Aorta (tissue), 5 donors: Measurements from ENCODE around the gene AKAP5. TPM values are rescaled to one million over a fixed set of nuclear protein-coding genes. Genes with fewer than 3 reads are reported as not detected.
A peak's percentile ranks its signal among the peaks of the same experiment; 100 is the strongest.

Source experiments
- ATAC-seq: fragments of 200-7000 bp; cut with Tn5 transposase; one replicate; pipeline ENCODE4 v1.9.1; 2022; ENCODE audit warnings: moderate library complexity; ENCODE audit not compliant: low FRiP score
- DNase-seq, 2 donors: peaks; one replicate each; pipeline ENCODE4 v3.0.0-alpha.2; 2020
- H3K27ac ChIP-seq, 2 donors: one replicate each; pipeline ENCODE4 v1.5.1; 2013; ENCODE audit warnings: low read length in 2 of 2, mild to moderate bottlenecking in 2 of 2, moderate library complexity in 2 of 2, control low read depth in 1 of 2, inconsistent platforms in 1 of 2, low read depth in 1 of 2
- H3K27me3 ChIP-seq, 2 donors: one replicate each; pipeline ENCODE4 v1.6.1; 2013; ENCODE audit warnings: control low read depth in 1 of 2, low read length in 1 of 2, mild to moderate bottlenecking in 1 of 2, moderate library complexity in 1 of 2; ENCODE audit not compliant: insufficient read depth in 2 of 2, control insufficient read depth in 1 of 2
- H3K36me3 ChIP-seq, 2 donors: one replicate each; pipeline ENCODE4 v1.6.1; 2013; ENCODE audit warnings: control low read depth in 1 of 2, low read length in 1 of 2, mild to moderate bottlenecking in 1 of 2; ENCODE audit not compliant: insufficient read depth in 2 of 2, control insufficient read depth in 1 of 2
- H3K4me1 ChIP-seq, 2 donors: one replicate each; pipeline ENCODE4 v1.6.1; 2013; ENCODE audit warnings: low read length in 2 of 2, control low read depth in 1 of 2, mild to moderate bottlenecking in 1 of 2, moderate library complexity in 1 of 2; ENCODE audit not compliant: insufficient read depth in 2 of 2, control insufficient read depth in 1 of 2
- H3K4me3 ChIP-seq, 2 donors: one replicate each; pipeline ENCODE4 v1.5.1; 2013; ENCODE audit warnings: low read length in 2 of 2, control low read depth in 1 of 2, mild to moderate bottlenecking in 1 of 2
- H3K9me3 ChIP-seq: one replicate; pipeline ENCODE4 v1.6.1; 2013; ENCODE audit warnings: mild to moderate bottlenecking, low read length; ENCODE audit not compliant: control insufficient read depth
- WGBS, 2 donors: extraction: QIAGEN DNeasy Blood & Tissue Kit; methylation state at CpG; one replicate each; pipeline ENCODE4 v1.1.7; 2013; 5-methylcytosine and 5-hydroxymethylcytosine counted together
- intact Hi-C, 2 donors: fragments of 100-400 bp; cut with DNase I; formaldehyde crosslinking; loops; one replicate each; pipeline versions ENCODE4 v1.14.2 to v1.15.0; 2022
- polyA plus RNA-seq, 2 donors: library from polyadenylated mRNA; stranded (reverse); fragments of 200-250 nt; gene quantifications; one replicate each; pipeline ENCODE4 v1.2.3, GENCODE V29; 2013
- total RNA-seq, 2 donors: library from RNA; stranded (reverse); fragmentation: NEBNext Ultra II Directional; extraction: Animal tissue kit (Norgen Biotek cat#: 25700); gene quantifications; one replicate each; pipeline ENCODE4 v1.2.1, GENCODE V29; 2021
- donor health status: healthy with polysubstance abuse.
- donor health status: Bipolar disorder and iron deficiency.
- donor health status: DM: no; HTN: no; CAD: no.
- donor health status: DM: no; HTN: no; CAD: no.
- donor health status: DM: yes; HTN: yes; CAD: no.

AKAP5 gene
- total and polyA plus RNA-seq, 4 donors = 1.1 to 2.9 (median 2.1) TPM

GRCh38 chr14:64465831-64466554 lies 694 bp downstream of the AKAP5 start:
- peak overlapping the region; percentile 93 to 96 for H3K4me3 ChIP-seq
- intact Hi-C loops = loop anchor here in 1 of 2 donors (2.0 kb wide), 1 partner anchor 127 kb away; no protein-coding TSS in a partner anchor
- peaks cover 0 to 1% of the 10 kb centered on the region in 2 donors for H3K4me1 ChIP-seq
- DNase-seq (no peak), ATAC-seq (peak; percentile 33)
- H3K27ac ChIP-seq = peak overlapping the region; percentile 67 to 78
- 5% methylated on average over 15 of the region's 15 CpGs for WGBS, 2 donors
- H3K36me3 ChIP-seq = no peaks in the 10 kb centered on the region
- H3K9me3 ChIP-seq = no peaks in the 10 kb centered on the region
- H3K27me3 ChIP-seq = no peaks in the 10 kb centered on the region

- intact Hi-C loops = loop anchor here in 1 of 2 donors (2.0 kb wide), 1 partner anchor 128 kb away; no protein-coding TSS in a partner anchor
- ATAC-seq (no peak), DNase-seq (no peak)
- Histone ChIP-seq H3K4me3 (no peak overlapping the region), H3K4me1 (peaks cover 0 to 1% of the 10 kb centered on the region in 2 donors), H3K27ac (no peak overlapping the region), H3K36me3 (no peaks in the 10 kb centered on the region), H3K27me3 (no peaks in the 10 kb centered on the region), H3K9me3 (no peaks in the 10 kb centered on the region)
- WGBS, 2 donors = 64% methylated on average over 3 of the region's 3 CpGs
These were observed 1.8 kb downstream of the AKAP5 start for GRCh38 chr14:64467101-64467500.

- Histone ChIP-seq H3K9me3 (no peaks in the 10 kb centered on the region), H3K4me3 (no peak overlapping the region), H3K36me3 (no peaks in the 10 kb centered on the region), H3K4me1 (peaks cover 0 to 1% of the 10 kb centered on the region in 2 donors), H3K27me3 (no peaks in the 10 kb centered on the region), H3K27ac (no peak overlapping the region)
- ATAC-seq (no peak), DNase-seq (no peak)
- intact Hi-C loops = loop anchor here in 1 of 2 donors (2.0 kb wide), 1 partner anchor 129 kb away; no protein-coding TSS in a partner anchor
These were observed 2.3 kb downstream of the AKAP5 start for GRCh38 chr14:64467566-64467965.

GRCh38 chr14:64468451-64468850 lies 3.2 kb downstream of the AKAP5 start:
- Histone ChIP-seq H3K9me3 (no peaks in the 10 kb centered on the region), H3K36me3 (no peaks in the 10 kb centered on the region), H3K27ac (no peak overlapping the region), H3K27me3 (no peaks in the 10 kb centered on the region), H3K4me3 (no peak overlapping the region), H3K4me1 (peaks cover 0 to 1% of the 10 kb centered on the region in 2 donors)
- ATAC-seq = no peak
- intact Hi-C loops = no loop called here
- no peak for DNase-seq
- WGBS, 2 donors = 51 to 66% methylated on average over 3 of the region's 3 CpGs

- no peak for ATAC-seq
- Histone ChIP-seq H3K9me3 (no peaks in the 10 kb centered on the region), H3K36me3 (no peaks in the 10 kb centered on the region), H3K4me3 (no peak overlapping the region), H3K4me1 (no peaks in the 10 kb centered on the region), H3K27me3 (no peaks in the 10 kb centered on the region), H3K27ac (no peak overlapping the region)
- DNase-seq = no peak
- intact Hi-C loops = no loop called here
- 51 to 52% methylated on average over 2 of the region's 2 CpGs for WGBS, 2 donors
These were observed 8.7 kb downstream of the AKAP5 start for GRCh38 chr14:64474041-64474440.

- intact Hi-C loops = loop anchor here in 1 of 2 donors (5.0 kb wide), 1 partner anchor 42 kb away; no protein-coding TSS in a partner anchor
- H3K36me3 ChIP-seq = no peaks in the 10 kb centered on the region
- 68 to 81% methylated on average over 4 of the region's 4 CpGs for WGBS, 2 donors
- no peak overlapping the region for H3K27ac ChIP-seq
- ATAC-seq (no peak), DNase-seq (no peak)
- no peaks in the 10 kb centered on the region for H3K27me3 ChIP-seq
- no peaks in the 10 kb centered on the region for H3K4me1 ChIP-seq
- no peaks in the 10 kb centered on the region for H3K9me3 ChIP-seq
- H3K4me3 ChIP-seq = no peak overlapping the region
These were observed 9.4 kb downstream of the AKAP5 start for GRCh38 chr14:64474698-64475097.

- H3K27me3 ChIP-seq = no peaks in the 10 kb centered on the region
- H3K36me3 ChIP-seq = no peaks in the 10 kb centered on the region
- DNase-seq = no peak
- WGBS, 2 donors = 84% methylated on average over 8 of the region's 8 CpGs
- no peak overlapping the region for H3K4me3 ChIP-seq
- ATAC-seq = no peak
- H3K4me1 ChIP-seq = no peaks in the 10 kb centered on the region
- intact Hi-C loops = loop anchor here (2.0 to 5.0 kb wide), 2 partner anchors 43 to 45 kb away; no protein-coding TSS in a partner anchor
- no peaks in the 10 kb centered on the region for H3K9me3 ChIP-seq
- no peak overlapping the region for H3K27ac ChIP-seq
These were observed 10.4 kb downstream of the AKAP5 start for GRCh38 chr14:64475585-64476273.

GRCh38 chr14:64476438-64476837 lies 11.1 kb downstream of the AKAP5 start:
- Histone ChIP-seq H3K4me1 (no peaks in the 10 kb centered on the region), H3K27me3 (no peaks in the 10 kb centered on the region), H3K4me3 (no peak overlapping the region), H3K27ac (no peak overlapping the region), H3K36me3 (no peaks in the 10 kb centered on the region), H3K9me3 (no peaks in the 10 kb centered on the region)
- 90 to 93% methylated on average over 6 to 8 of the region's 8 CpGs for WGBS, 2 donors
- intact Hi-C loops = loop anchor here (2.0 to 5.0 kb wide), 2 partner anchors 44 to 46 kb away; no protein-coding TSS in a partner anchor
- no peak for ATAC-seq
- no peak for DNase-seq
